Neural progenitor cell (in vitro differentiated cells): ENCODE data around the gene AP1B1.

Experiments
- CTCF ChIP-seq: fragments of 200-600 bp; sonication (generic); IDR thresholded peaks from 2 replicates; pipeline ENCODE4 v1.5.1; 2017; ENCODE audit warnings: antibody characterized with exemption, mild to moderate bottlenecking
- EZH2 ChIP-seq: fragments of 200-600 bp; sonication (generic); IDR thresholded peaks from 2 replicates; pipeline ENCODE4 v1.6.1; 2017; ENCODE audit warnings: antibody characterized with exemption, mild to moderate bottlenecking, moderate library complexity

GRCh38 chr22:29302681-29303465 lies 85.5 kb downstream of the AP1B1 start:
- TF ChIP-seq CTCF (no peak), EZH2 (no peak)
